DMS79 treated with DMSO at 0.1 percent for 48 hours (cell line): ENCODE measurements around the gene ISG20.

ENCODE experiments used
- DNase-seq: peaks from one replicate; lab custom pipeline; 2025; lab: John Stamatoyannopoulos, UW

The ISG20 gene

GRCh38 chr15:88688394-88688933 is 49.6 kb downstream of the ISG20 start:
- no peak for DNase-seq

- DNase-seq = no peak
Measured at GRCh38 chr15:88690331-88690730, 51.5 kb downstream of the ISG20 start.

- no peak for DNase-seq
Measured at GRCh38 chr15:88693191-88693590, 54.4 kb downstream of the ISG20 start.

- no peak for DNase-seq
Measured at GRCh38 chr15:88695101-88695500, 56.3 kb downstream of the ISG20 start.

- DNase-seq = no peak
Measured at GRCh38 chr15:88695691-88696251, 57.0 kb downstream of the ISG20 start.

- DNase-seq = no peak
Measured at GRCh38 chr15:88696254-88696653, 57.4 kb downstream of the ISG20 start.

GRCh38 chr15:88697276-88697675 is 58.5 kb downstream of the ISG20 start:
- DNase-seq = no peak

GRCh38 chr15:88699861-88700260 is 61.0 kb downstream of the ISG20 start:
- no peak for DNase-seq

- no peak for DNase-seq
Measured at GRCh38 chr15:88700716-88701115, 61.9 kb downstream of the ISG20 start.

GRCh38 chr15:88701561-88702095 is 62.8 kb downstream of the ISG20 start:
- no peak for DNase-seq

GRCh38 chr15:88702983-88703382 is 64.2 kb downstream of the ISG20 start:
- no peak for DNase-seq

- no peak for DNase-seq
Measured at GRCh38 chr15:88703533-88703932, 64.7 kb downstream of the ISG20 start.

- DNase-seq = peak; percentile 7
Measured at GRCh38 chr15:88704791-88705768, 66.3 kb downstream of the ISG20 start.

GRCh38 chr15:88705769-88706165 is 67.0 kb downstream of the ISG20 start:
- DNase-seq = no peak
